Mucosa of descending colon (tissue), 3 donors: ENCODE results near the gene NPAS2. TPM values are rescaled to one million over a fixed set of nuclear protein-coding genes. Genes with fewer than 3 reads are reported as not detected.

Experiments used
- ATAC-seq: fragments of 200-7000 bp; cut with Tn5 transposase; one replicate; pipeline ENCODE4 v1.9.1; 2020; ENCODE audit warnings: mild to moderate bottlenecking, moderate library complexity
- DNase-seq, 3 donors: peaks; one replicate each; pipeline ENCODE4 v3.0.0-alpha.2; 2020
- H3K36me3 ChIP-seq: fragments of 200-600 bp; one replicate; pipeline ENCODE4 v1.8.0; 2021; ENCODE audit warnings: low read depth, mild to moderate bottlenecking
- H3K4me1 ChIP-seq: fragments of 200-600 bp; one replicate; pipeline ENCODE4 v1.8.0; 2021; ENCODE audit warnings: low read depth, mild to moderate bottlenecking
- H3K4me3 ChIP-seq: fragments of 200-600 bp; one replicate; pipeline ENCODE4 v1.8.0; 2021; ENCODE audit warnings: mild to moderate bottlenecking
- H3K9me3 ChIP-seq: fragments of 200-600 bp; one replicate; pipeline ENCODE4 v1.8.0; 2021; ENCODE audit warnings: mild to moderate bottlenecking
- intact Hi-C, 2 donors: fragments of 100-400 bp; cut with DNase I in 1 of 2; cut with micrococcal nuclease in 1 of 2; formaldehyde crosslinking; loops; one replicate each; pipeline versions ENCODE4 v1.11.0 to v1.11.1; 2022; cut with DNase I, micrococcal nuclease
- total RNA-seq, 3 donors: library from RNA; stranded (reverse); fragmentation: NEBNext Ultra II Directional in 2 of 3; extraction: Animal tissue kit (Norgen Biotek cat#: 25700) in 2 of 3; gene quantifications; one replicate each; pipeline versions ENCODE4 v1.2.1 to v1.2.4, GENCODE V29; 2021 to 2023
- TF ChIP-seq, protein P1 (sequence below): fragments of 200-600 bp; IDR thresholded peaks from one replicate; pipeline ENCODE4 v1.8.0; 2022; ENCODE audit warnings: antibody characterized with exemption, mild to moderate bottlenecking
- donor health status: DM: no; HTN: no; CAD: no; lungs with moderate emphysema.
- donor health status: DM: no; HTN: no; CAD: no.
- donor health status: DM: no; HTN: yes; CAD: no.

NPAS2 gene
- total RNA-seq, 3 donors from 2014 or later = 42.5 to 53.1 (median 46.5) TPM

DNA sequence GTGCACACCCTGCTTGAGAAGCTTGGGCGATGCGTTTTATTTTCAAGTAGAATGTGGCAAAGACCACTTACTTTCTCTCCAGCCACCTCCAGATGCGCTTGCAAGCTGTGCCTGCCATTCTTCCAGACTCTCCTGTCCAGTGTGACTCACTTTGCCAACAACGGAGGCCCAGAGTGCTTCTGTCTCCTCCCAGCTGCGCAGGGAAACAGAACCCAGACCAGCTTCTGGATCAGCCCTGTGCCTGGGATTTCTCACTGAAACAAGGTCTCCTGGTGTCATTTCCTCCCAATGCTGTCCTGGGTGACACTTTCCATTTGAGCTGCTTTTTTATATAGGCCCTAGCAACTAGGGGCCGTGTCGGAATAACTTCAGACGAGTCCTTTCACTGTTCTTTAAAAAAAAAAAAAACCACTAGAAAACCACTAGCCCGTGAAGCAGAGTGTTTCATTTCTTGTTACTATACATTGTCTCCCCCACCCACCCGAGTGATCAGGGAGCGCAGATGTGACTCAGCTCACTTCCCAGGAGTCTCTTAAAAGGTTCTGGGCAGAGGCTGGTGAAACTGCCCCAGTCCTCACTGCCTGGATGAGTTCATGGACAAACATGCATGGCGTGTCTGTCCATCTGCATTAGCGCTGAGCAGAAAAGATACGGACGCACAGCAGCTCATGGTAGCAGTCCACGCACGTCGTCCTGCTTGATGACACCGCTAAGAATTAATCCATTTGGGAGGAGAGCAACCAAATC, 156.9 kb downstream of the NPAS2 start:
- Histone ChIP-seq H3K4me1 (no peaks in the 10 kb centered on the region), H3K36me3 (no peaks in the 10 kb centered on the region), H3K4me3 (no peak overlapping the region), H3K9me3 (no peaks in the 10 kb centered on the region)
- TF ChIP-seq, protein P1, sequence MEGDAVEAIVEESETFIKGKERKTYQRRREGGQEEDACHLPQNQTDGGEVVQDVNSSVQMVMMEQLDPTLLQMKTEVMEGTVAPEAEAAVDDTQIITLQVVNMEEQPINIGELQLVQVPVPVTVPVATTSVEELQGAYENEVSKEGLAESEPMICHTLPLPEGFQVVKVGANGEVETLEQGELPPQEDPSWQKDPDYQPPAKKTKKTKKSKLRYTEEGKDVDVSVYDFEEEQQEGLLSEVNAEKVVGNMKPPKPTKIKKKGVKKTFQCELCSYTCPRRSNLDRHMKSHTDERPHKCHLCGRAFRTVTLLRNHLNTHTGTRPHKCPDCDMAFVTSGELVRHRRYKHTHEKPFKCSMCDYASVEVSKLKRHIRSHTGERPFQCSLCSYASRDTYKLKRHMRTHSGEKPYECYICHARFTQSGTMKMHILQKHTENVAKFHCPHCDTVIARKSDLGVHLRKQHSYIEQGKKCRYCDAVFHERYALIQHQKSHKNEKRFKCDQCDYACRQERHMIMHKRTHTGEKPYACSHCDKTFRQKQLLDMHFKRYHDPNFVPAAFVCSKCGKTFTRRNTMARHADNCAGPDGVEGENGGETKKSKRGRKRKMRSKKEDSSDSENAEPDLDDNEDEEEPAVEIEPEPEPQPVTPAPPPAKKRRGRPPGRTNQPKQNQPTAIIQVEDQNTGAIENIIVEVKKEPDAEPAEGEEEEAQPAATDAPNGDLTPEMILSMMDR = no peak
- intact Hi-C loops = no loop called here
- DNase-seq (no peak), ATAC-seq (no peak)

DNA sequence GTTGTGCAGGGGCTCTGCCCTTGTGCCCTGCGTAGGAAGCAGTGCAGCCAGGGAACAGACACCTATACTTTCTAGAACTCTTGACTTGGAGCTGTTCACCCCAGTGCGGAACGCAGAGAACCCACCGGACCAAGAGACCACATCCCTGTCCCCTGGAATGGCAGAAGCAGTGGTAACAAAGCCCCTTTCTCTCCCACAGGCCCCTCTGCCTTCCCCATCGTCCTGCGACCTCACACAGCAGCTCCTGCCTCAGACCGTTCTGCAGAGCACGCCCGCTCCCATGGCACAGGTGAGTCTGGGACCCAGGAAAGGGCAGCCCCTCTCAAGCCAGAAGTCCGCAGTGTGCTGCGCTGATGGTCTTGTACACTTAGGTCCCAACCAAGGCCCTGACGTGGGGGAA, 157.6 kb downstream of the NPAS2 start:
- DNase-seq (no peak), ATAC-seq (no peak)
- Histone ChIP-seq H3K9me3 (no peaks in the 10 kb centered on the region), H3K36me3 (no peaks in the 10 kb centered on the region), H3K4me1 (no peaks in the 10 kb centered on the region), H3K4me3 (no peak overlapping the region)
- intact Hi-C loops = no loop called here
- TF ChIP-seq, protein P1 = no peak

DNA sequence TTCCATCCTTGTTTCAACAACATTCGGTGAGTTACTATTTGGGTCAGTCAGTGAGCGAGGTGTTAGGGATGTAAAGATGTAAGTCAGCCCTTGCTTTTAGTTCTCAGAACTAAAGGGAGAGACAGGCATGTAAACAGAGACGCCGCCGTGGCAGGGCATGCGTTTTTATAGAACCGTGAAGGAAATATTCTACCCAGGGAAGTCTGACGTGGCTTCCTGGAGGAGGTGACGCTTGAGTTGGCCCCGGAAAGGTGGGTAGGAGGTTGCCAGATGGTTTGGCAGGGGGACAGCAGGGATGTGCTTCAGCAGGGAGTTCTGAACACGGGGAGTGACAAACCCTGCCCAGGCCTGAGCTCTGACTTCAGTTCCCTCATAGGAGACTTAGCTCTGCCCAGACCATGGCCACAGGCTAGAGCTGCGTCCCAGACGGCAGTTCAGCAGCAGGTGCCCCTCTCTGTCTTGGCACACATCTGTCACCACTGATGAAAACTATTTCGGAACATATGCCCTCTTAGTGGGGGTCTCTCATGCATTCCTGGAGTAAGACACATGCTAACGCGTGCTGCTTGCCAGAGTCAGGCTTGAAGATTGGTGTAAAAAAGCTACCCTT, 158.7 kb downstream of the NPAS2 start:
- DNase-seq (no peak), ATAC-seq (no peak)
- no peaks in the 10 kb centered on the region for H3K9me3 ChIP-seq
- H3K4me3 ChIP-seq = no peak overlapping the region
- no peaks in the 10 kb centered on the region for H3K4me1 ChIP-seq
- intact Hi-C loops = no loop called here
- TF ChIP-seq, protein P1 = no peak
- no peaks in the 10 kb centered on the region for H3K36me3 ChIP-seq

DNA sequence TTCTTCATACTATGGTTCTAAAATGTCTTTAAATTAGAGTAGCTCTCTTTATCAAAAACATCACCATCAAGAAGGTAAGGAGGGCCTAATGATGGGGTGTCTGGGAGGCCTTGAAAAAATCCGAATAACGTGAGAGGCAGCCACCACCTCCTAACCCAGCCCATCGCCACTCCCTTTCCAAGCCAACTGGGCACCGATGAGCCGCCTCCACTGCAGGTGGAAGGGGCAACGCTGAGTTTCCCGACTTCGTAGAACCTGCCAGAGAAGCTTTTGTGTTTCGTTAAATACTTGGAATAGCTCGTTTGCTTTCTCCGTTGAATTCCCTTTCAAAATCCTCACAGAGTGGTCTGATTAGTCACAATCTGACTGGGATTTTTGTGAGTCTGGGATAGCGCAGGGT, 160.1 kb downstream of the NPAS2 start:
- Histone ChIP-seq H3K9me3 (no peaks in the 10 kb centered on the region), H3K4me3 (no peak overlapping the region), H3K4me1 (no peaks in the 10 kb centered on the region), H3K36me3 (no peaks in the 10 kb centered on the region)
- ATAC-seq (no peak), DNase-seq (no peak)
- TF ChIP-seq, protein P1 = no peak
- intact Hi-C loops = loop anchor here (5.0 kb wide), 2 partner anchors 368 to 373 kb away; no protein-coding TSS in a partner anchor

DNA sequence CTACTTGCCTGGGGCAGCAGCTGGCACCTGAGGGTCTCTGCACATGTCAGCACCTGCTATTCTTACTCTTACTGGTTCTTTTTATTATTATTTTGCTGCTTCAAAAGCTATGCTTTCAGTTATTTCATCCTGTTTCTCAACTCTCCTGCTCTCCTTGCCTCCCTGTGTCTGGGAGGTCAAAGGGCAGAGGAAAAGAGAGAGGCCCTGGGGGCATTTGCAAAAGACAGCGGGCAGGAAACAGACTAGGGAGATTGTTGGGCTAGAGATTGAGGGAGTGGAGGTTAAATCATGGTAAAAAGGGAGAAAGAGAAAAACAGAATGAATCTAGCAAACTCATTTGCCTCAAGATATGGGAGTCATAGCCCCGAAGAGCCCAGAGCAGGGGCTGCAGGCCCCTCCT, 161.1 kb downstream of the NPAS2 start:
- ATAC-seq = no peak
- Histone ChIP-seq H3K4me3 (no peak overlapping the region), H3K9me3 (no peaks in the 10 kb centered on the region), H3K4me1 (no peaks in the 10 kb centered on the region), H3K36me3 (no peaks in the 10 kb centered on the region)
- DNase-seq = no peak
- intact Hi-C loops = loop anchor here (5.0 kb wide), 2 partner anchors 369 to 374 kb away; no protein-coding TSS in a partner anchor
- TF ChIP-seq, protein P1 = no peak
